Mammary epithelial cell (primary cell): ENCODE data around the gene UBE2H.

ENCODE experiments used
- EZH2 ChIP-seq: IDR thresholded peaks from 2 replicates; pipeline ENCODE4 v1.6.1; 2012; ENCODE audit warnings: low read length, inconsistent platforms, borderline replicate concordance
- TF ChIP-seq, protein P1 (sequence below), 2 donors: IDR thresholded peaks in 1 of 2; conservative IDR thresholded peaks in 1 of 2; 2 replicates each; pipeline ENCODE4 v1.5.1; 2011 to 2012; ENCODE audit warnings: inconsistent platforms in 2 of 2, low read length in 2 of 2, mild to moderate bottlenecking in 2 of 2, control low read depth in 1 of 2, low read depth in 1 of 2; ENCODE audit not compliant: insufficient read depth in 1 of 2; ENCODE audit errors: extremely low read depth in 1 of 2

DNA sequence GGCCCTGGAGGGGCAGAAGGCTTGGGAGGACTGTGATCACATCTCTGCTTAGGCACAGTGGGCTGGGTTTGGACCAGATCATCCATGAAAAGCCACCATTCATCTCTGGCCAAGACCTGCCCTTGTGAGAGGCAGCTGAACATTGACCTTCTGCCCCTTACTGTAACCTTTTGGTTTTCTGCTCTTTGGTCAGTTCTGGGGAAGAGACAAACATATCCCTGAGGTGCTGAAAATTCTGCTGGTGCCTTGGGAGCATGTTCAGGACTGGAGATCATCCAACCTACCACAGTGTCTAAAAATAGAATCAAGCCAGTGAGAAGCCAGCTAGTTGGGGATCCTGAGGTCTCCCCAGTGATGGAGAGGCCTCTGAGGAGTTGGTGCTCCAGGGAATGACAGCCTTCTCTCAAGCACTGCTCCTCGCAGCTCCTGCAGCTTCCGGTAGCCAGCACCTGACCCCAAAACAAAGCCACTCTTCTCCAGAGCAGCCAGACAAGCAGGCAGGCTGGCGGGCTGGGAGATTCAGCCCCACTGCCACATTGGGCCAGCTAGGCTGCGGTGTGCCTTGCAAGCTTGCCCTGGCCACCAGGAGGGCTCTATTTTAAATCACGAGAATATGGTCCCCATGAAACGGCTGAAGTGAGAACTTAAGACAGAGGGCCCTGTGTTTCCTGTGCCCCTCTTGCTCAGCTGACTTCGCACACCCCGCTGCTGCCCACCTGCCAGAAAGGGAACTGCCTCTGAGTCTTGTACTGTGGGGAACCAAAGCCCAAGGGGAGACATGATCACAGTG lies 37.8 kb upstream of the UBE2H start:
- TF ChIP-seq, protein P1, sequence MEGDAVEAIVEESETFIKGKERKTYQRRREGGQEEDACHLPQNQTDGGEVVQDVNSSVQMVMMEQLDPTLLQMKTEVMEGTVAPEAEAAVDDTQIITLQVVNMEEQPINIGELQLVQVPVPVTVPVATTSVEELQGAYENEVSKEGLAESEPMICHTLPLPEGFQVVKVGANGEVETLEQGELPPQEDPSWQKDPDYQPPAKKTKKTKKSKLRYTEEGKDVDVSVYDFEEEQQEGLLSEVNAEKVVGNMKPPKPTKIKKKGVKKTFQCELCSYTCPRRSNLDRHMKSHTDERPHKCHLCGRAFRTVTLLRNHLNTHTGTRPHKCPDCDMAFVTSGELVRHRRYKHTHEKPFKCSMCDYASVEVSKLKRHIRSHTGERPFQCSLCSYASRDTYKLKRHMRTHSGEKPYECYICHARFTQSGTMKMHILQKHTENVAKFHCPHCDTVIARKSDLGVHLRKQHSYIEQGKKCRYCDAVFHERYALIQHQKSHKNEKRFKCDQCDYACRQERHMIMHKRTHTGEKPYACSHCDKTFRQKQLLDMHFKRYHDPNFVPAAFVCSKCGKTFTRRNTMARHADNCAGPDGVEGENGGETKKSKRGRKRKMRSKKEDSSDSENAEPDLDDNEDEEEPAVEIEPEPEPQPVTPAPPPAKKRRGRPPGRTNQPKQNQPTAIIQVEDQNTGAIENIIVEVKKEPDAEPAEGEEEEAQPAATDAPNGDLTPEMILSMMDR (conservative IDR thresholded peaks at IDR 0.05 in 1 of 2, IDR thresholded peaks at IDR 0.05 in 1 of 2; ENCODE audit: extremely low read depth in 1 of 2, insufficient read depth in 1 of 2, low read depth in 1 of 2, low read length in 2 of 2): no peak
- no peak for TF ChIP-seq EZH2
